ENCODE results near the gene VOPP1.

The VOPP1 gene

GRCh38 chr7:55575098-55575497 is 2.8 kb upstream of the VOPP1 start:
- H3K4me2 ChIP-seq (ENCODE audit: low read depth, low read length, poor library complexity, severe bottlenecking), result no peak overlapping the region
- no peaks in the 10 kb centered on the region for H3K27me3 ChIP-seq (ENCODE audit: insufficient read depth, low read length, poor library complexity, severe bottlenecking)
- TF ChIP-seq CTCF (conservative IDR thresholded peaks at IDR 0.05; ENCODE audit: low read length) (no peak), EZH2phosphoT487 (IDR thresholded peaks at IDR 0.05; ENCODE audit: borderline replicate concordance) (no peak)
- no peaks in the 10 kb centered on the region for H3K9me3 ChIP-seq (ENCODE audit: insufficient read depth, low read depth, low read length)
- peaks cover 3% of the 10 kb centered on the region; the same call in 1 of the 2 replicates for H3F3A ChIP-seq (ENCODE audit: low read depth)
- no peak overlapping the region for H3K9ac ChIP-seq (ENCODE audit: low read depth, low read length, poor library complexity, severe bottlenecking)
- H4K20me1 ChIP-seq (ENCODE audit: insufficient read depth, low read length, poor library complexity, severe bottlenecking), result peaks cover 16% of the 10 kb centered on the region
- peaks cover 30% of the 10 kb centered on the region for H3K79me2 ChIP-seq (ENCODE audit: insufficient read depth, low read length)
- no peaks in the 10 kb centered on the region for H3K36me3 ChIP-seq (ENCODE audit: insufficient read depth, low read length)
- H2AFZ ChIP-seq (ENCODE audit: low read length), result no peak overlapping the region
- peaks cover 32% of the 10 kb centered on the region for H3K4me1 ChIP-seq (ENCODE audit: insufficient read depth, low read length, poor library complexity, severe bottlenecking)
- no peaks in the 10 kb centered on the region for H3K9me2 ChIP-seq (replicated peaks; ENCODE audit: low read depth, low read length)
- no peak overlapping the region for H3K4me3 ChIP-seq (ENCODE audit: low read length, poor library complexity, severe bottlenecking)

- Histone ChIP-seq H4K20me1 (ENCODE audit: insufficient read depth, low read length, poor library complexity, severe bottlenecking) (peaks cover 20% of the 10 kb centered on the region), H3K9me3 (ENCODE audit: insufficient read depth, low read depth, low read length) (no peaks in the 10 kb centered on the region), H3K4me3 (ENCODE audit: low read length, poor library complexity, severe bottlenecking) (peak overlapping the region; percentile 92), H3K4me2 (ENCODE audit: low read depth, low read length, poor library complexity, severe bottlenecking) (peak overlapping the region; percentile 95), H3K79me2 (ENCODE audit: insufficient read depth, low read length) (peaks cover 39% of the 10 kb centered on the region), H2AFZ (ENCODE audit: low read length) (no peak overlapping the region), H3F3A (ENCODE audit: low read depth) (peaks cover 3% of the 10 kb centered on the region; the same call in 1 of the 2 replicates), H3K9ac (ENCODE audit: low read depth, low read length, poor library complexity, severe bottlenecking) (peak overlapping the region; percentile 92), H3K9me2 (replicated peaks; ENCODE audit: low read depth, low read length) (no peaks in the 10 kb centered on the region), H3K27me3 (ENCODE audit: insufficient read depth, low read length, poor library complexity, severe bottlenecking) (no peaks in the 10 kb centered on the region), H3K4me1 (ENCODE audit: insufficient read depth, low read length, poor library complexity, severe bottlenecking) (peaks cover 41% of the 10 kb centered on the region), H3K36me3 (ENCODE audit: insufficient read depth, low read length) (no peaks in the 10 kb centered on the region)
- no peak for TF ChIP-seq CTCF (conservative IDR thresholded peaks at IDR 0.05; ENCODE audit: low read length)
- TF ChIP-seq EZH2phosphoT487 (IDR thresholded peaks at IDR 0.05; ENCODE audit: borderline replicate concordance), result no peak
These were observed 1.9 kb upstream of the VOPP1 start for GRCh38 chr7:55574051-55574717.

- peaks cover 47% of the 10 kb centered on the region for H3K79me2 ChIP-seq (ENCODE audit: insufficient read depth, low read length)
- no peaks in the 10 kb centered on the region for H3K9me3 ChIP-seq (ENCODE audit: insufficient read depth, low read depth, low read length)
- H2AFZ ChIP-seq (ENCODE audit: low read length), result peak overlapping the region; percentile 98
- H3K4me3 ChIP-seq (ENCODE audit: low read length, poor library complexity, severe bottlenecking), result peak overlapping the region; percentile 92
- H3F3A ChIP-seq (ENCODE audit: low read depth), result peaks cover 3% of the 10 kb centered on the region; the same call in 1 of the 2 replicates
- no peaks in the 10 kb centered on the region for H3K27me3 ChIP-seq (ENCODE audit: insufficient read depth, low read length, poor library complexity, severe bottlenecking)
- peaks cover 23% of the 10 kb centered on the region for H4K20me1 ChIP-seq (ENCODE audit: insufficient read depth, low read length, poor library complexity, severe bottlenecking)
- no peak for TF ChIP-seq EZH2phosphoT487 (IDR thresholded peaks at IDR 0.05; ENCODE audit: borderline replicate concordance)
- TF ChIP-seq CTCF (conservative IDR thresholded peaks at IDR 0.05; ENCODE audit: low read length), result no peak
- H3K36me3 ChIP-seq (ENCODE audit: insufficient read depth, low read length), result no peaks in the 10 kb centered on the region
- peak overlapping the region; percentile 95 for H3K4me2 ChIP-seq (ENCODE audit: low read depth, low read length, poor library complexity, severe bottlenecking)
- H3K9me2 ChIP-seq (replicated peaks; ENCODE audit: low read depth, low read length), result no peaks in the 10 kb centered on the region
- H3K9ac ChIP-seq (ENCODE audit: low read depth, low read length, poor library complexity, severe bottlenecking), result peak overlapping the region; percentile 92
- H3K4me1 ChIP-seq (ENCODE audit: insufficient read depth, low read length, poor library complexity, severe bottlenecking), result peaks cover 48% of the 10 kb centered on the region
These were observed 1.1 kb upstream of the VOPP1 start for GRCh38 chr7:55573234-55573900.
